ENCODE data around the gene PLCG2. TPM values are rescaled to one million over a fixed set of nuclear protein-coding genes. Genes with fewer than 3 reads are reported as not detected.

The PLCG2 gene
- polyA plus RNA-seq, 2 of the 4 experiments (the other 2 are of a cell fraction): 2.8 to 6.0 TPM

DNA sequence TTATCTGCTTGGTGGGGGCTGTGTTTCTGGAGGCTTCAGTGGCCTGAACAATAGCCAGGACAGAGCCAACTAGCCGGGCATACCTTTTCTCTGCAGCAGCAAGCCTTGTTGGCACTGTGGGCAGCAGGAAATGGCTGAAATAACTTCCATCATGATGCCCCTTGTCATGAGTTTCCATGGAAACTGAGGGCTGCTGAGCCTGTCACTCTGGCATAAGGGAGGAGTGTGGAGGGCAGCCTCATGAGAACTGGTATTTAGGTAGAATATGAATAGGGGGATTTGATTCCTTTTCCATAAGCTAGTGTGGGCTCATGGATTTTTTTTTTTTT lies 39.4 kb downstream of the PLCG2 start:
- Histone ChIP-seq H3K4me1 (no peaks in the 10 kb centered on the region), H3K27ac (no peak overlapping the region), H3K4me2 (no peak overlapping the region), H3K9me3 (no peaks in the 10 kb centered on the region), H3K4me3 (no peak overlapping the region)
- FAIRE-seq (no peak), ATAC-seq (no peak), DNase-seq (ENCODE audit: low read depth in 1 of 2, low spot score in 1 of 2) (no peak)
- ChIA-PET CTCF (interaction anchor here (1.0 kb wide), 1 partner anchor 13 kb away, joined by 4 read pairs; no protein-coding TSS in a partner anchor), POLR2A (no interaction called here)
- TF ChIP-seq CBX8 (IDR thresholded peaks at IDR 0.05): no peak
- TF ChIP-seq ZC3H11A (IDR thresholded peaks at IDR 0.05): no peak
- no peak for TF ChIP-seq BHLHE40 (IDR thresholded peaks at IDR 0.05; ENCODE audit: low read depth, low read length)
- no peak for TF ChIP-seq FOSB (CRISPR knock-in tag; IDR thresholded peaks at IDR 0.05)
- TF ChIP-seq, protein P1, sequence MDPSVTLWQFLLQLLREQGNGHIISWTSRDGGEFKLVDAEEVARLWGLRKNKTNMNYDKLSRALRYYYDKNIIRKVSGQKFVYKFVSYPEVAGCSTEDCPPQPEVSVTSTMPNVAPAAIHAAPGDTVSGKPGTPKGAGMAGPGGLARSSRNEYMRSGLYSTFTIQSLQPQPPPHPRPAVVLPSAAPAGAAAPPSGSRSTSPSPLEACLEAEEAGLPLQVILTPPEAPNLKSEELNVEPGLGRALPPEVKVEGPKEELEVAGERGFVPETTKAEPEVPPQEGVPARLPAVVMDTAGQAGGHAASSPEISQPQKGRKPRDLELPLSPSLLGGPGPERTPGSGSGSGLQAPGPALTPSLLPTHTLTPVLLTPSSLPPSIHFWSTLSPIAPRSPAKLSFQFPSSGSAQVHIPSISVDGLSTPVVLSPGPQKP (IDR thresholded peaks at IDR 0.05; ENCODE audit: low read depth, low read length): no peak
- no peak for TF ChIP-seq CBX2 (IDR thresholded peaks at IDR 0.05; ENCODE audit: borderline replicate concordance, low read depth)
- TF ChIP-seq, protein P2, sequence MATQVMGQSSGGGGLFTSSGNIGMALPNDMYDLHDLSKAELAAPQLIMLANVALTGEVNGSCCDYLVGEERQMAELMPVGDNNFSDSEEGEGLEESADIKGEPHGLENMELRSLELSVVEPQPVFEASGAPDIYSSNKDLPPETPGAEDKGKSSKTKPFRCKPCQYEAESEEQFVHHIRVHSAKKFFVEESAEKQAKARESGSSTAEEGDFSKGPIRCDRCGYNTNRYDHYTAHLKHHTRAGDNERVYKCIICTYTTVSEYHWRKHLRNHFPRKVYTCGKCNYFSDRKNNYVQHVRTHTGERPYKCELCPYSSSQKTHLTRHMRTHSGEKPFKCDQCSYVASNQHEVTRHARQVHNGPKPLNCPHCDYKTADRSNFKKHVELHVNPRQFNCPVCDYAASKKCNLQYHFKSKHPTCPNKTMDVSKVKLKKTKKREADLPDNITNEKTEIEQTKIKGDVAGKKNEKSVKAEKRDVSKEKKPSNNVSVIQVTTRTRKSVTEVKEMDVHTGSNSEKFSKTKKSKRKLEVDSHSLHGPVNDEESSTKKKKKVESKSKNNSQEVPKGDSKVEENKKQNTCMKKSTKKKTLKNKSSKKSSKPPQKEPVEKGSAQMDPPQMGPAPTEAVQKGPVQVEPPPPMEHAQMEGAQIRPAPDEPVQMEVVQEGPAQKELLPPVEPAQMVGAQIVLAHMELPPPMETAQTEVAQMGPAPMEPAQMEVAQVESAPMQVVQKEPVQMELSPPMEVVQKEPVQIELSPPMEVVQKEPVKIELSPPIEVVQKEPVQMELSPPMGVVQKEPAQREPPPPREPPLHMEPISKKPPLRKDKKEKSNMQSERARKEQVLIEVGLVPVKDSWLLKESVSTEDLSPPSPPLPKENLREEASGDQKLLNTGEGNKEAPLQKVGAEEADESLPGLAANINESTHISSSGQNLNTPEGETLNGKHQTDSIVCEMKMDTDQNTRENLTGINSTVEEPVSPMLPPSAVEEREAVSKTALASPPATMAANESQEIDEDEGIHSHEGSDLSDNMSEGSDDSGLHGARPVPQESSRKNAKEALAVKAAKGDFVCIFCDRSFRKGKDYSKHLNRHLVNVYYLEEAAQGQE (IDR thresholded peaks at IDR 0.05): no peak
- TF ChIP-seq ZSCAN20 (CRISPR knock-in tag; IDR thresholded peaks at IDR 0.05): no peak
- TF ChIP-seq HOXA7 (CRISPR knock-in tag; IDR thresholded peaks at IDR 0.05): no peak
- TF ChIP-seq ESRRA (IDR thresholded peaks at IDR 0.05; ENCODE audit: borderline replicate concordance, low read length): no peak
- no peak for TF ChIP-seq CEBPB (IDR thresholded peaks at IDR 0.05)
- no peak for TF ChIP-seq POLR2AphosphoS2 (conservative IDR thresholded peaks at IDR 0.05; ENCODE audit: low read length)
- TF ChIP-seq ZFP36 (IDR thresholded peaks at IDR 0.05; ENCODE audit: borderline replicate concordance, partially characterized antibody): no peak
- 6% methylated on average over 1 of the region's 1 CpG for WGBS (ENCODE audit: missing lambda C conversion rate)

DNA sequence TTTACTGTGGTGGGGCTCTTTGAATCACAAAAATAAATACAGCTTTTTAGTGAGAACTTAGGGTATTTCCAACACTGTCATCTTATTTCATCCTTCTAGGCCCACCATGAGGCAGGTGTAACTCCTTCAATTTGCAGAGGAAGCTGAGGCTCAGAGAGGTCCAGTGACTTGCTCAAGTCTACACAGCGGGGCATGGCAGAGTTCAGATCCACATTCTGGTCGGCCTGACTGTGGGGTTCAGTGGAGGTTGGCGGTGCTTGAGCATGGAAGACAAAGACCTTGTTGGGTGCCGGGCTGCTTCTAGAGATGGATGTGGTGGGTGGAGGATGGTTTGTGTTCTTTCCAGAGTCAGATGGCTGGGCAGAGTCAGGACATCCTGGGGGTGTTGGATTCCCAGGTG lies 39.8 kb downstream of the PLCG2 start:
- DNase-seq (ENCODE audit: low read depth in 1 of 2, low spot score in 1 of 2): no peak
- no peak for TF ChIP-seq HOXA7 (CRISPR knock-in tag; IDR thresholded peaks at IDR 0.05)
- TF ChIP-seq MAFK (IDR thresholded peaks at IDR 0.05; ENCODE audit: partially characterized antibody): no peak
- no peak for TF ChIP-seq EP300 (IDR thresholded peaks at IDR 0.05)
- TF ChIP-seq, protein P3, sequence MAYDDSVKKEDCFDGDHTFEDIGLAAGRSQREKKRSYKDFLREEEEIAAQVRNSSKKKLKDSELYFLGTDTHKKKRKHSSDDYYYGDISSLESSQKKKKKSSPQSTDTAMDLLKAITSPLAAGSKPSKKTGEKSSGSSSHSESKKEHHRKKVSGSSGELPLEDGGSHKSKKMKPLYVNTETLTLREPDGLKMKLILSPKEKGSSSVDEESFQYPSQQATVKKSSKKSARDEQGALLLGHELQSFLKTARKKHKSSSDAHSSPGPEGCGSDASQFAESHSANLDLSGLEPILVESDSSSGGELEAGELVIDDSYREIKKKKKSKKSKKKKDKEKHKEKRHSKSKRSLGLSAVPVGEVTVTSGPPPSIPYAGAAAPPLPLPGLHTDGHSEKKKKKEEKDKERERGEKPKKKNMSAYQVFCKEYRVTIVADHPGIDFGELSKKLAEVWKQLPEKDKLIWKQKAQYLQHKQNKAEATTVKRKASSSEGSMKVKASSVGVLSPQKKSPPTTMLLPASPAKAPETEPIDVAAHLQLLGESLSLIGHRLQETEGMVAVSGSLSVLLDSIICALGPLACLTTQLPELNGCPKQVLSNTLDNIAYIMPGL (CRISPR knock-in tag; IDR thresholded peaks at IDR 0.05; ENCODE audit: borderline replicate concordance): no peak
- TF ChIP-seq, protein P2 (IDR thresholded peaks at IDR 0.05): no peak
- no peak for TF ChIP-seq SREBF2 (IDR thresholded peaks at IDR 0.05)
- TF ChIP-seq, protein P4, sequence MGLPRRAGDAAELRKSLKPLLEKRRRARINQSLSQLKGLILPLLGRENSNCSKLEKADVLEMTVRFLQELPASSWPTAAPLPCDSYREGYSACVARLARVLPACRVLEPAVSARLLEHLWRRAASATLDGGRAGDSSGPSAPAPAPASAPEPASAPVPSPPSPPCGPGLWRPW (IDR thresholded peaks at IDR 0.05): no peak
- TF ChIP-seq EHMT2 (IDR thresholded peaks at IDR 0.05; ENCODE audit: low read depth): no peak
- TF ChIP-seq CBX8 (IDR thresholded peaks at IDR 0.05): no peak
- TF ChIP-seq RNF2 (IDR thresholded peaks at IDR 0.05; ENCODE audit: borderline replicate concordance, low read depth): no peak
- no peak for TF ChIP-seq FOXS1 (CRISPR knock-in tag; IDR thresholded peaks at IDR 0.05)
- TF ChIP-seq, protein P5, sequence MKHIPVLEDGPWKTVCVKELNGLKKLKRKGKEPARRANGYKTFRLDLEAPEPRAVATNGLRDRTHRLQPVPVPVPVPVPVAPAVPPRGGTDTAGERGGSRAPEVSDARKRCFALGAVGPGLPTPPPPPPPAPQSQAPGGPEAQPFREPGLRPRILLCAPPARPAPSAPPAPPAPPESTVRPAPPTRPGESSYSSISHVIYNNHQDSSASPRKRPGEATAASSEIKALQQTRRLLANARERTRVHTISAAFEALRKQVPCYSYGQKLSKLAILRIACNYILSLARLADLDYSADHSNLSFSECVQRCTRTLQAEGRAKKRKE (CRISPR knock-in tag; IDR thresholded peaks at IDR 0.05; ENCODE audit: low read depth): no peak
- no peak for TF ChIP-seq ZNF302 (CRISPR knock-in tag; IDR thresholded peaks at IDR 0.05)
- TF ChIP-seq RCOR1 (IDR thresholded peaks at IDR 0.05; ENCODE audit: low read depth, low read length): no peak
- no peak for TF ChIP-seq HOXB5 (CRISPR knock-in tag; IDR thresholded peaks at IDR 0.05)
- no peak for TF ChIP-seq BHLHE40 (IDR thresholded peaks at IDR 0.05; ENCODE audit: low read depth, low read length)
- TF ChIP-seq POLR2AphosphoS2 (conservative IDR thresholded peaks at IDR 0.05; ENCODE audit: low read length): no peak
- TF ChIP-seq TFCP2L1 (CRISPR knock-in tag; IDR thresholded peaks at IDR 0.05): no peak
- TF ChIP-seq FOSB (CRISPR knock-in tag; IDR thresholded peaks at IDR 0.05): no peak
- no peak for FAIRE-seq
- ATAC-seq: no peak
- Histone ChIP-seq H3K27ac (no peak overlapping the region), H3K4me3 (no peak overlapping the region), H3K4me2 (no peak overlapping the region), H3K9me3 (no peaks in the 10 kb centered on the region), H3K4me1 (no peaks in the 10 kb centered on the region)
- CTCF ChIA-PET: interaction anchor here (1.0 kb wide), 1 partner anchor 12 kb away, joined by 4 read pairs; no protein-coding TSS in a partner anchor
- 75% methylated on average over 4 of the region's 4 CpGs for WGBS (ENCODE audit: missing lambda C conversion rate)
- POLR2A ChIA-PET: no interaction called here
